Keratinocyte (primary cell): Measurements from ENCODE around the gene TNFSF11. TPM values are rescaled to one million over a fixed set of nuclear protein-coding genes. Genes with fewer than 3 reads are reported as not detected.

Experiments
- DNase-seq: peaks from one replicate; pipeline ENCODE4 v3.0.0-alpha.2; 2011; ENCODE audit warnings: low read depth, missing footprints, low spot score
- FAIRE-seq: peaks from 2 replicates; lab custom pipeline; 2011; peaks lifted over from hg19 to GRCh38; lab: Jason Lieb, UNC
- H2AFZ ChIP-seq: 2 replicates; pipeline ENCODE4 v1.6.0; 2012; ENCODE audit warnings: low read length, control low read depth, inconsistent platforms; ENCODE audit not compliant: control insufficient read depth
- H3K27ac ChIP-seq: 2 replicates; pipeline ENCODE4 v1.5.1; 2011; ENCODE audit warnings: low read length; ENCODE audit not compliant: control insufficient read depth, insufficient read depth
- H3K27me3 ChIP-seq: 3 replicates; pipeline ENCODE4 v1.6.0; 2011; ENCODE audit warnings: low read length; ENCODE audit not compliant: control insufficient read depth, insufficient read depth; ENCODE audit errors: extremely low read depth
- H3K36me3 ChIP-seq, 2 experiments: 2 replicates in 1 of 2; 3 replicates in 1 of 2; pipeline ENCODE4 v1.5.1; 2011; ENCODE audit warnings: low read length in 2 of 2, mild to moderate bottlenecking in 1 of 2; ENCODE audit not compliant: control insufficient read depth in 2 of 2, insufficient read depth in 2 of 2; ENCODE audit errors: extremely low read depth in 1 of 2
- H3K4me1 ChIP-seq: 3 replicates; pipeline ENCODE4 v1.5.1; 2011; ENCODE audit warnings: low read length; ENCODE audit not compliant: control insufficient read depth, insufficient read depth; ENCODE audit errors: extremely low read depth
- H3K4me2 ChIP-seq: 3 replicates; pipeline ENCODE4 v1.6.0; 2011; ENCODE audit warnings: low read depth, low read length; ENCODE audit not compliant: control insufficient read depth, insufficient read depth; ENCODE audit errors: extremely low read depth
- H3K4me3 ChIP-seq, 3 experiments: fragments of 200-600 bp in 1 of 3; sonication (generic) in 1 of 3; 2 replicates in 2 of 3; 3 replicates in 1 of 3; pipeline ENCODE4 v1.5.1; 2011 to 2016; ENCODE audit warnings: low read length in 3 of 3, mild to moderate bottlenecking in 3 of 3, control low read depth in 2 of 3, inconsistent platforms in 1 of 3, low read depth in 1 of 3, mixed read lengths in 1 of 3, mixed run types in 1 of 3, moderate library complexity in 1 of 3; ENCODE audit not compliant: control insufficient read depth in 2 of 3, insufficient read depth in 2 of 3; ENCODE audit errors: extremely low read depth in 1 of 3
- H3K79me2 ChIP-seq: 2 replicates; pipeline ENCODE4 v1.6.0; 2012; ENCODE audit warnings: low read length; ENCODE audit not compliant: control insufficient read depth, insufficient read depth
- H3K9ac ChIP-seq: 3 replicates; pipeline ENCODE4 v1.6.0; 2011; ENCODE audit warnings: low read length; ENCODE audit not compliant: control insufficient read depth, insufficient read depth; ENCODE audit errors: extremely low read depth
- H3K9me1 ChIP-seq: 3 replicates; pipeline ENCODE4 v1.6.0; 2011; ENCODE audit warnings: low read length; ENCODE audit not compliant: control insufficient read depth, insufficient read depth; ENCODE audit errors: extremely low read depth
- H3K9me3 ChIP-seq: 2 replicates; pipeline ENCODE4 v1.5.1; 2012; ENCODE audit warnings: low read depth, low read length; ENCODE audit not compliant: control insufficient read depth
- H4K20me1 ChIP-seq: 3 replicates; pipeline ENCODE4 v1.6.0; 2011; ENCODE audit warnings: low read length; ENCODE audit not compliant: control insufficient read depth, insufficient read depth; ENCODE audit errors: extremely low read depth
- CTCF ChIP-seq, 3 experiments: IDR thresholded peaks in 1 of 3; conservative IDR thresholded peaks in 1 of 3; optimal IDR thresholded peaks in 1 of 3; 2 replicates in 2 of 3; 3 replicates in 1 of 3; pipeline versions ENCODE3 to v1.5.1; 2011; ENCODE audit warnings: low read length in 3 of 3, mild to moderate bottlenecking in 3 of 3, moderate library complexity in 2 of 3, control low read depth in 1 of 3, inconsistent platforms in 1 of 3; ENCODE audit not compliant: insufficient read depth in 2 of 3; ENCODE audit errors: extremely low read depth in 1 of 3
- EZH2 ChIP-seq: IDR thresholded peaks from one replicate; pipeline ENCODE4 v1.6.1; 2012; ENCODE audit warnings: inconsistent platforms, mild to moderate bottlenecking, low read length, moderate library complexity
- dilution Hi-C: fragments of 300-500 bp; cut with MboI; formaldehyde crosslinking; loops from one replicate; pipeline ENCODE4 v1.7.0; 2020; ENCODE audit warnings: low sequenced_read_pairs; ENCODE audit not compliant: extremely low pct_ligation_motif_present
- polyA plus RNA-seq, 5 experiments: library from polyadenylated mRNA; depleted of rRNA in 3 of 5; stranded (reverse) in 3 of 5; stranded (forward) in 1 of 5; unstranded in 1 of 5; fragments of >200 nt; gene quantifications; 1 replicate in 1 of 5; 2 replicates in 3 of 5; 3 replicates in 1 of 5; pipeline versions ENCODE4 v1.2.1 to v1.2.3, GENCODE V29; 2011 to 2012; ENCODE audit warnings: missing spikeins in 2 of 5, low read depth in 1 of 5, low replicate concordance in 1 of 5

TNFSF11 gene
- polyA plus RNA-seq, 1 donor (not counting 4 experiments of a cell fraction or from before 2014, with no cell fraction given): not detected

DNA sequence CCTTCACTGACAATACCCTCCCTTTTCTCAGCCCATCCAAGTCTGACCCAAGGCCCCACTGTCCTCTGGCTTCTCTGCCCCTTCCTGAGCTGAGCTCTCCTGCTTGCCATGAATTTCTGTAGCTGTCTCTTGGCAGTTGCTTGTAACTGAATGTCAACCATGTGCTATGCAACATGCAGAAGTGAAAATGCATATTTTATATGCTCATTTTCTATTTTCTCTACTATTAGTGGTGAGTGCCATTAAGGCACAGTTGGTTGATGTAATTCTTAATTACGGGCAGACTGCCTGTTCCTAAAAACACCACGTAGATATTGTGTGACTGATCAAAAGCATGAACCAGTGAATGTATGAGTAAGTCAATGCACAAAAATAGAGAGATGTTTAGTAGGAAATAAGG, 29.6 kb downstream of the TNFSF11 start:
- H3K9me1 ChIP-seq: no peaks in the 10 kb centered on the region
- FAIRE-seq (no peak), DNase-seq (no peak)
- H3K4me1 ChIP-seq: no peaks in the 10 kb centered on the region
- no peak for TF ChIP-seq CTCF (optimal IDR thresholded peaks at IDR 0.05 in 1 of 3, IDR thresholded peaks at IDR 0.05 in 1 of 3, conservative IDR thresholded peaks at IDR 0.05 in 1 of 3; ENCODE audit: extremely low read depth in 1 of 3, insufficient read depth in 2 of 3, low read length in 3 of 3)
- TF ChIP-seq EZH2: no peak
- H3K9me3 ChIP-seq: no peaks in the 10 kb centered on the region
- H3K36me3 ChIP-seq: no peaks in the 10 kb centered on the region
- H4K20me1 ChIP-seq: no peaks in the 10 kb centered on the region
- no peak overlapping the region for H3K4me2 ChIP-seq
- H3K27me3 ChIP-seq: peaks cover 17% of the 10 kb centered on the region
- no peaks in the 10 kb centered on the region for H3K79me2 ChIP-seq
- H3K27ac ChIP-seq: no peak overlapping the region
- H3K9ac ChIP-seq: no peak overlapping the region
- no peak overlapping the region for H3K4me3 ChIP-seq
- H2AFZ ChIP-seq: no peak overlapping the region
- dilution Hi-C loops: no loop called here

- H3K36me3 ChIP-seq: no peaks in the 10 kb centered on the region
- H4K20me1 ChIP-seq: no peaks in the 10 kb centered on the region
- no peak overlapping the region for H3K27ac ChIP-seq
- no peak overlapping the region for H3K4me2 ChIP-seq
- H3K9me1 ChIP-seq: no peaks in the 10 kb centered on the region
- H3K9me3 ChIP-seq: no peaks in the 10 kb centered on the region
- no peak for FAIRE-seq
- TF ChIP-seq EZH2 (no peak), CTCF (optimal IDR thresholded peaks at IDR 0.05 in 1 of 3, IDR thresholded peaks at IDR 0.05 in 1 of 3, conservative IDR thresholded peaks at IDR 0.05 in 1 of 3; ENCODE audit: extremely low read depth in 1 of 3, insufficient read depth in 2 of 3, low read length in 3 of 3) (no peak)
- H3K79me2 ChIP-seq: no peaks in the 10 kb centered on the region
- DNase-seq: no peak
- dilution Hi-C loops: no loop called here
- H3K9ac ChIP-seq: no peak overlapping the region
- no peak overlapping the region for H3K4me3 ChIP-seq
- H3K27me3 ChIP-seq: peaks cover 12% of the 10 kb centered on the region
- no peak overlapping the region for H2AFZ ChIP-seq
- no peaks in the 10 kb centered on the region for H3K4me1 ChIP-seq
Observed at GRCh38 chr13:42607546-42607945, 33.6 kb downstream of the TNFSF11 start.
